Endothelial cell of umbilical vein (primary cell): ENCODE data around the gene NAA40. TPM values are rescaled to one million over a fixed set of nuclear protein-coding genes. Genes with fewer than 3 reads are reported as not detected.
A peak's percentile ranks its signal among the peaks of the same experiment; 100 is the strongest.

Experiments used
- BruUV-seq: library from RNA; stranded (reverse); fragments of 400-500 nt; replicated peaks from 2 replicates; lab custom pipeline; 2021; lab: Mats Ljungman, UMichigan
- CTCF ChIA-PET: fragments of 300-600, 350-600 bp; sonication (Branson Sonifier 250); formaldehyde crosslinking; loops from one replicate; lab custom pipeline; 2021; ENCODE audit warnings: antibody characterized with exemption, inconsistent platforms; lab: Charles Lee
- POLR2A ChIA-PET: fragments of 300-600, 350-600 bp; sonication (Branson Sonifier 250); formaldehyde crosslinking; loops from one replicate; lab custom pipeline; 2021; ENCODE audit warnings: antibody characterized with exemption, inconsistent platforms; lab: Charles Lee
- DNase-seq: peaks from one replicate; pipeline ENCODE4 v3.0.0-alpha.2; 2011; ENCODE audit warnings: low read depth, low spot score
- FAIRE-seq: peaks from 2 replicates; lab custom pipeline; 2011; peaks lifted over from hg19 to GRCh38; lab: Jason Lieb, UNC
- H2AFZ ChIP-seq: 2 replicates; pipeline ENCODE4 v1.6.0; 2012; ENCODE audit warnings: low read depth, low read length, control low read depth, inconsistent platforms
- H3K27ac ChIP-seq: 2 replicates; pipeline ENCODE4 v1.5.1; 2011; ENCODE audit warnings: low read depth, mild to moderate bottlenecking, control low read depth, low read length, moderate library complexity; ENCODE audit not compliant: insufficient read depth
- H3K27me3 ChIP-seq, 2 experiments: 2 replicates each; pipeline versions ENCODE4 v1.6.0 to v1.6.1; 2011; ENCODE audit warnings: low read length in 2 of 2, mixed read lengths in 1 of 2; ENCODE audit not compliant: control insufficient read depth in 2 of 2, insufficient read depth in 2 of 2
- H3K36me3 ChIP-seq, 2 experiments: 2 replicates in 1 of 2; 3 replicates in 1 of 2; pipeline ENCODE4 v1.5.1; 2011; ENCODE audit warnings: low read length in 2 of 2, mild to moderate bottlenecking in 1 of 2, moderate library complexity in 1 of 2; ENCODE audit not compliant: control insufficient read depth in 2 of 2, insufficient read depth in 2 of 2; ENCODE audit errors: extremely low read depth in 1 of 2
- H3K4me1 ChIP-seq: 3 replicates; pipeline ENCODE4 v1.5.1; 2011; ENCODE audit warnings: mild to moderate bottlenecking, low read length; ENCODE audit not compliant: control insufficient read depth, insufficient read depth; ENCODE audit errors: extremely low read depth
- H3K4me2 ChIP-seq: 2 replicates; pipeline ENCODE4 v1.6.1; 2011; ENCODE audit warnings: low read length, control low read depth, mixed read lengths; ENCODE audit not compliant: insufficient read depth
- H3K4me3 ChIP-seq, 3 experiments: fragments of 200-600 bp in 1 of 3; sonication (generic), shearing (Covaris generic) in 1 of 3; replicated peaks in 1 of 3; 2 replicates each; pipeline ENCODE4 v1.5.1; 2011 to 2016; ENCODE audit warnings: control low read depth in 3 of 3, low read length in 3 of 3, mild to moderate bottlenecking in 2 of 3, inconsistent platforms in 1 of 3, low read depth in 1 of 3, moderate library complexity in 1 of 3; ENCODE audit not compliant: insufficient read depth in 1 of 3
- H3K79me2 ChIP-seq: 2 replicates; pipeline ENCODE4 v1.6.0; 2012; ENCODE audit warnings: low read length, inconsistent platforms; ENCODE audit not compliant: control insufficient read depth, insufficient read depth
- H3K9ac ChIP-seq: replicated peaks from 2 replicates; pipeline ENCODE3; 2011; ENCODE audit warnings: low read length, control low read depth; ENCODE audit not compliant: insufficient read depth; ENCODE audit errors: extremely low read depth
- H3K9me1 ChIP-seq: replicated peaks from 3 replicates; pipeline ENCODE4 v1.6.0; 2011; ENCODE audit warnings: mild to moderate bottlenecking, low read length; ENCODE audit not compliant: control insufficient read depth, insufficient read depth; ENCODE audit errors: extremely low read depth
- H3K9me3 ChIP-seq: replicated peaks from 2 replicates; pipeline ENCODE4 v1.5.1; 2012; ENCODE audit warnings: low read length, inconsistent platforms; ENCODE audit not compliant: control insufficient read depth, insufficient read depth
- H4K20me1 ChIP-seq: replicated peaks from 2 replicates; pipeline ENCODE3; 2011; ENCODE audit warnings: mild to moderate bottlenecking, low read length; ENCODE audit not compliant: control insufficient read depth, insufficient read depth; ENCODE audit errors: extremely low read depth
- EZH2 ChIP-seq: IDR thresholded peaks from 2 replicates; pipeline ENCODE4 v1.6.1; 2012; ENCODE audit warnings: borderline replicate concordance, low read depth, mild to moderate bottlenecking, moderate library complexity, low read length, inconsistent platforms; ENCODE audit not compliant: severe bottlenecking
- FOS ChIP-seq: IDR thresholded peaks from 2 replicates; pipeline ENCODE4 v1.6.1; 2011; ENCODE audit warnings: mild to moderate bottlenecking, low read length, moderate library complexity, borderline replicate concordance; ENCODE audit not compliant: insufficient read depth
- GATA2 ChIP-seq: IDR thresholded peaks from 2 replicates; pipeline ENCODE4 v1.7.0; 2011; ENCODE audit warnings: low read depth, mild to moderate bottlenecking, moderate library complexity, mixed read lengths, low read length; ENCODE audit not compliant: insufficient read length, insufficient read depth
- JUN ChIP-seq: IDR thresholded peaks from 2 replicates; pipeline ENCODE4 v1.6.1; 2011; ENCODE audit warnings: borderline replicate concordance, low read depth; ENCODE audit not compliant: insufficient read length, insufficient read depth
- MAX ChIP-seq: IDR thresholded peaks from 2 replicates; pipeline ENCODE4 v1.6.1; 2011; ENCODE audit not compliant: insufficient read depth, insufficient read length
- MYC ChIP-seq: IDR thresholded peaks from one replicate; pipeline ENCODE4 v1.6.1; 2011; ENCODE audit warnings: mild to moderate bottlenecking, low read depth, low read length
- POLR2A ChIP-seq: IDR thresholded peaks from 2 replicates; pipeline ENCODE4 v1.6.1; 2012; ENCODE audit warnings: low read depth, mild to moderate bottlenecking, control low read depth, low read length
- POLR2AphosphoS5 ChIP-seq: IDR thresholded peaks from 2 replicates; pipeline ENCODE4 v1.6.1; 2012; ENCODE audit warnings: low read depth, mild to moderate bottlenecking, control low read depth, low read length, moderate library complexity; ENCODE audit not compliant: insufficient read depth
- dilution Hi-C: fragments of 300-500 bp; cut with MboI; formaldehyde crosslinking; loops from one replicate; pipeline ENCODE4 v1.15.0; 2019; ENCODE audit warnings: low sequenced_read_pairs; ENCODE audit not compliant: extremely low pct_ligation_motif_present
- intact Hi-C: fragments of 100-400 bp; cut with micrococcal nuclease; formaldehyde crosslinking; loops from one replicate; pipeline ENCODE4 v1.10.0; 2022
- polyA plus RNA-seq, 4 experiments: library from polyadenylated mRNA; depleted of rRNA in 3 of 4; stranded (reverse) in 3 of 4; unstranded in 1 of 4; fragments of >200 nt; gene quantifications; 2 replicates each; pipeline versions ENCODE4 v1.2.1 to v1.2.3, GENCODE V29; 2011 to 2012; ENCODE audit warnings: missing spikeins in 1 of 4
- total RNA-seq: library from RNA; stranded (reverse); gene quantifications from 2 replicates; pipeline ENCODE4 v1.2.3, GENCODE V29; 2021
- TF ChIP-seq, protein P1 (sequence below), 2 donors: IDR thresholded peaks; 1 replicate in 1 of 2; 2 replicates in 1 of 2; pipeline ENCODE4 v1.5.1; 2011; ENCODE audit warnings: low read length in 2 of 2, mild to moderate bottlenecking in 2 of 2, moderate library complexity in 2 of 2, control low read depth in 1 of 2, inconsistent platforms in 1 of 2, low read depth in 1 of 2; ENCODE audit not compliant: insufficient read depth in 1 of 2; ENCODE audit errors: extremely low read depth in 1 of 2

NAA40 gene
- total and polyA plus RNA-seq, 2 donors (not counting 3 experiments of a cell fraction or from before 2014, with no cell fraction given): 28.5 to 32.3 TPM

GRCh38 chr11:63892228-63892627 lies 46.6 kb upstream of the NAA40 start:
- no TSS peak for BruUV-seq
- peaks cover 9% of the 10 kb centered on the region in 2 experiments for H3K36me3 ChIP-seq
- H4K20me1 ChIP-seq: no peaks in the 10 kb centered on the region
- no peaks in the 10 kb centered on the region for H3K9me3 ChIP-seq
- DNase-seq (no peak), FAIRE-seq (peak; percentile 18)
- H3K9me1 ChIP-seq: no peaks in the 10 kb centered on the region
- ChIA-PET CTCF (interaction anchor here (1.1 to 2.2 kb wide), 3 partner anchors 9 to 54 kb away, joined by 4 to 10 read pairs (median 4); no protein-coding TSS in a partner anchor), POLR2A (no interaction called here)
- peaks cover 54% of the 10 kb centered on the region for H3K79me2 ChIP-seq
- no peak overlapping the region for H2AFZ ChIP-seq
- TF ChIP-seq JUN (no peak), MYC (no peak), EZH2 (no peak), POLR2AphosphoS5 (no peak), FOS (no peak), POLR2A (no peak), MAX (no peak), GATA2 (no peak)
- TF ChIP-seq, protein P1, sequence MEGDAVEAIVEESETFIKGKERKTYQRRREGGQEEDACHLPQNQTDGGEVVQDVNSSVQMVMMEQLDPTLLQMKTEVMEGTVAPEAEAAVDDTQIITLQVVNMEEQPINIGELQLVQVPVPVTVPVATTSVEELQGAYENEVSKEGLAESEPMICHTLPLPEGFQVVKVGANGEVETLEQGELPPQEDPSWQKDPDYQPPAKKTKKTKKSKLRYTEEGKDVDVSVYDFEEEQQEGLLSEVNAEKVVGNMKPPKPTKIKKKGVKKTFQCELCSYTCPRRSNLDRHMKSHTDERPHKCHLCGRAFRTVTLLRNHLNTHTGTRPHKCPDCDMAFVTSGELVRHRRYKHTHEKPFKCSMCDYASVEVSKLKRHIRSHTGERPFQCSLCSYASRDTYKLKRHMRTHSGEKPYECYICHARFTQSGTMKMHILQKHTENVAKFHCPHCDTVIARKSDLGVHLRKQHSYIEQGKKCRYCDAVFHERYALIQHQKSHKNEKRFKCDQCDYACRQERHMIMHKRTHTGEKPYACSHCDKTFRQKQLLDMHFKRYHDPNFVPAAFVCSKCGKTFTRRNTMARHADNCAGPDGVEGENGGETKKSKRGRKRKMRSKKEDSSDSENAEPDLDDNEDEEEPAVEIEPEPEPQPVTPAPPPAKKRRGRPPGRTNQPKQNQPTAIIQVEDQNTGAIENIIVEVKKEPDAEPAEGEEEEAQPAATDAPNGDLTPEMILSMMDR (IDR thresholded peaks at IDR 0.05; ENCODE audit: extremely low read depth in 1 of 2, insufficient read depth in 1 of 2, low read depth in 1 of 2, low read length in 2 of 2): no peak
- H3K27ac ChIP-seq: no peak overlapping the region
- dilution Hi-C loops: no loop called here
- H3K27me3 ChIP-seq: no peaks in the 10 kb centered on the region
- no peak overlapping the region for H3K9ac ChIP-seq
- H3K4me3 ChIP-seq: no peak overlapping the region
- intact Hi-C loops: no loop called here
- no peak overlapping the region for H3K4me2 ChIP-seq
- H3K4me1 ChIP-seq: peaks cover 12% of the 10 kb centered on the region
